ENCODE measurements around the gene CABP4.

Gene CABP4

DNA sequence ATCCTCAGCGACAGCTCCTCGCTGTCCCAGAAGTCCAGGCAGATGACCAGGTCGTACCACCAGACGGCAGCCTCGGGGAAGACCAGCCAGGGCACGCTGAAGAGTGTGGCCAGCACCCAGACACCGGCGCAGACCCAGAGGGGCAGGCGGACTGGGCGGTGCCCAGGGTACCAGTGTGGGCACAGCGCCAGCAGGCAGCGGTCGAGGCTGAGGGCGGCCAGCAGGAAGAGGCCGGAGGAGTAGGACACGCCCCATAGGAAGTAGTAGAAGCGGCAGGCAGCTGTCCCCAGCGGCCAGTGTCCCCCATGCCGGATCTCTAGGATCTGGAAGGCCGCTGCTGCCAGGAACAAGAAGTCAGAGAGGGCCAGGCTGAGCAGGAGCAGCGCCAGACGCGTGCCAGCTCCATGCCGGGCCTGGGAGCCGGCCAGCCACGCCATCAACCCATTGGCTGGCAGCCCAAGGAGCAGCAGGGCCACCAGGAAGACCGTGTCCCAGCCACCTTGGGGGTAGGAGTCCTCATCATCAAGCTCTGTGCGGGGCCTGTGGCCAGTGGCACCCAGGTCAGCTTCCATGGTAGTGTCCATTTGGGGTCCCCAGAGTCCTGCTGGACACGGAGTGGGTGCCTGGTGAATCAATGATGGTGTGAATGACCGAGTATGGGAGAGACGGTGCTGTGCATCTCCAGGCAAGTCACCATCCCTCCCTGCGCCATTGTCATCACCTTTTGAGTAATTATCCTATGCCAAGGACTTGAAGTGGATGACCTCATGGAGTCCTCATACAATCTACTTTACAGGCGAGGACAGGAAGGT, 2.8 kb upstream of the CABP4 start, which contains the start of gene GPR152:
TSS of gene GPR152 (minus strand) at position 589 of the 812 bp plus-strand sequence. CDS start at position 584, 5 bp downstream.
- no peak within 1 kb of the TSS for H3K4me3 ChIP-seq (ENCODE audit: low read length)
- DNase-seq (ENCODE audit: low read depth) = no peak
- TF ChIP-seq, protein P1, sequence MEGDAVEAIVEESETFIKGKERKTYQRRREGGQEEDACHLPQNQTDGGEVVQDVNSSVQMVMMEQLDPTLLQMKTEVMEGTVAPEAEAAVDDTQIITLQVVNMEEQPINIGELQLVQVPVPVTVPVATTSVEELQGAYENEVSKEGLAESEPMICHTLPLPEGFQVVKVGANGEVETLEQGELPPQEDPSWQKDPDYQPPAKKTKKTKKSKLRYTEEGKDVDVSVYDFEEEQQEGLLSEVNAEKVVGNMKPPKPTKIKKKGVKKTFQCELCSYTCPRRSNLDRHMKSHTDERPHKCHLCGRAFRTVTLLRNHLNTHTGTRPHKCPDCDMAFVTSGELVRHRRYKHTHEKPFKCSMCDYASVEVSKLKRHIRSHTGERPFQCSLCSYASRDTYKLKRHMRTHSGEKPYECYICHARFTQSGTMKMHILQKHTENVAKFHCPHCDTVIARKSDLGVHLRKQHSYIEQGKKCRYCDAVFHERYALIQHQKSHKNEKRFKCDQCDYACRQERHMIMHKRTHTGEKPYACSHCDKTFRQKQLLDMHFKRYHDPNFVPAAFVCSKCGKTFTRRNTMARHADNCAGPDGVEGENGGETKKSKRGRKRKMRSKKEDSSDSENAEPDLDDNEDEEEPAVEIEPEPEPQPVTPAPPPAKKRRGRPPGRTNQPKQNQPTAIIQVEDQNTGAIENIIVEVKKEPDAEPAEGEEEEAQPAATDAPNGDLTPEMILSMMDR (conservative IDR thresholded peaks at IDR 0.05; ENCODE audit: low read depth, low read length) = no peak

DNA sequence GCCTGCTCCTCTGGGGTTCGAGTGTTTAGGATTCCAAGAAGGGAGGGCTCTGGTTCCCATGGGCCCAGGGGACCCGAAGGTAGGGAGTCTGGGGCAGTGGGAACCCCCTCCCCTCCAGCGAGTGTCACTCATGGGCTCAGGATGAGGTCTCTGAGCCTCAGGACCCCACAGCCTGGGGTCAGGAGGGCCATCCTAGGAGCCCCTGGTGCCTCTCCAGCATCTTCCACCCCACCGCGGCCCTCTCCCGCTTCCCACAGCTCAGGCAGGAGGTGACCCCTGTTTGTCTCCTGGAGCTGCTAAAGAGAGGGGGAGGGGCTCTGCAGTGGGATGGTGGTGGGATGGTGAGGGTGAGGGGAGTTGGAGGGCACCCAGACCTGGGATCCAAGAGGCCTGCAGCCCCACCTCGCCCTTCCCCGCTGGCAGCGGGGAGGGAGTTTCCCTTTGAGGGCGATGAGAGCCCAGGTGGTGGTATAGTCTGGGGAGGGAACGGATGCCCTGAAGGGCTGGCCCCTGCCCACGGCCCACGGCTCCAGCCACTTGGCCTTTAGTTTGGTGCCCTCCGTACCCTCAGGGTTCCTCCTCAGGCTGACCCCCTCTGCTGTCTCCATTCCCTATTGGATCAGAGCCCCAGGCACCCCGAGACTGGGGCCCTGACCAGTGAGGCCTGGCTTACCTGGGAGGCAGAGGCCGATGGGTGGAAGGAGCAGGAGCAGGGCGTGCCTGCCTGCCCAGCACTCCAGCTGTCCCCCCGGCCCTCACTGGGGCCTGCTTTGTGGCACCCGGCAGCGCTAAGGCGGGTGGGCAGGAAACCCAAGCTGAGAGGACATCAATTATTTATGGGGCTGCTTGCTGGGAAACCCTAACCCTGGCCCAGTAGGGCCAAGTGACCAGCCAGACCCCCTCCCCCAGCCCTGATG, 1.1 kb upstream of the CABP4 start:
- no peak for DNase-seq (ENCODE audit: low read depth)
- TF ChIP-seq, protein P1 (conservative IDR thresholded peaks at IDR 0.05; ENCODE audit: low read depth, low read length) = no peak
- no peak overlapping the region for H3K4me3 ChIP-seq (ENCODE audit: low read length)

DNA sequence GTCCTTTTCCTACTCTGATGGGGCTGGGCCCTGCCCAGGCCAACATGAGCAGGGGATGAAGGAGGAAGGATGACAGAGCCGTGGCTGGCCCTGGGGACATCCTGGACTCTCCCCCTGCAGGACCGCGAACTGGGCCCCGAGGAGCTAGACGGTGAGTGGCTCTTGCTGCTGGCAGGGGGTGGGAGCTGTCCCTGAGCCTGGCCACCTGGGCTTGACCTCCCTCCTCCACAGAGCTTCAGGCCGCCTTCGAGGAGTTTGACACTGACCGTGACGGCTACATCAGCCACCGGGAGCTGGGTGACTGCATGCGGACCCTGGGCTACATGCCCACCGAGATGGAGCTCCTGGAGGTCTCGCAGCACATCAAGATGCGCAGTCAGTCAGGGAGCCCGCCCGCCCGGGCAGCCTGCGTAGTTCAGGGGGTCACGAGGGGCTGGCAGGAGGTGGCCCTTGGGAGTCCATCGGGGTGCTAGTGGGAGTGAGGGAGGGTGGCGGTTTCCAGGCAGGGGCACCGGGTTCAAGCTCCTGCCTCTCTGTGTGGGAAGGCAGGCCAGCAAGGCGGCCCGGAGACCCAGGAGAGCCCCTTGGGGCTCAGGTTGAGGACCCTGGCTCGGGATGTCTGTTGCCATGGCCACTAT, 1.0 kb downstream of the CABP4 start:
- TF ChIP-seq, protein P1 (conservative IDR thresholded peaks at IDR 0.05; ENCODE audit: low read depth, low read length) = no peak
- DNase-seq (ENCODE audit: low read depth) = no peak
- no peak overlapping the region for H3K4me3 ChIP-seq (ENCODE audit: low read length)

DNA sequence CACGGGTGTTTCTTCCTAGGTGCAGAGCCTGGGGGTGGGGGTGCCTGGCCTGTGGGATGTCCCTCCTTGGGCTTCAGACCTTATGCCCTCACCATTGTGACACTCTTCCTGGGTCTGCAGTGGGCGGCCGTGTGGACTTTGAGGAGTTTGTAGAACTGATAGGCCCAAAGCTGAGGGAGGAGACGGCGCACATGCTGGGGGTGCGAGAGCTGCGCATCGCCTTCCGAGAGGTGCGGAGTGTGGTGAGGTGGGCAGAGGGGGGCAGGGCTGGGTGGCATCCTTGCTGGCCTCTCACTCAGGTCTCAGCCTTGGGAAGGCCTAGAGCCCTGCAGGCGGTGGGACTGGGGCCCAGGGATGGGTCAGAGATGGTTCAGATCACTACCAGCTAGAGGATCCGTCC, 2.3 kb downstream of the CABP4 start:
- TF ChIP-seq, protein P1 (conservative IDR thresholded peaks at IDR 0.05; ENCODE audit: low read depth, low read length) = no peak
- DNase-seq (ENCODE audit: low read depth) = no peak
- H3K4me3 ChIP-seq (ENCODE audit: low read length) = no peak overlapping the region

DNA sequence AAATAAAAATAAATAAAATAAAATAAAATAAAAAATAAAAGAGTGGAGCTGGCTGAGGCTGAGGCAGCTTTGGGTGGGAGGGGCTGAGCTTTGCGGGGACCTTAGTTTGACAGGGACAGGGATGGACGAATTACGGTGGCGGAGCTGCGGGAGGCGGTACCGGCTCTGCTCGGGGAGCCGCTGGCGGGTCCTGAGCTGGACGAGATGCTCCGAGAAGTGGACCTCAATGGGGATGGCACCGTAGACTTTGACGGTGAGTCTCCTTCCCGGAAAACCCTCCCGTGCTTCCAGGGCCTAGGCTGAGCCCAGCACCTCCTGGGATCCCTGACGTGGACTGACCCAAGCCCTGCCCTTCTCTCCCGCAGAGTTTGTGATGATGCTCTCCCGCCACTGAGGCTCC, 3.1 kb downstream of the CABP4 start:
- TF ChIP-seq, protein P1 (conservative IDR thresholded peaks at IDR 0.05; ENCODE audit: low read depth, low read length) = no peak

DNA sequence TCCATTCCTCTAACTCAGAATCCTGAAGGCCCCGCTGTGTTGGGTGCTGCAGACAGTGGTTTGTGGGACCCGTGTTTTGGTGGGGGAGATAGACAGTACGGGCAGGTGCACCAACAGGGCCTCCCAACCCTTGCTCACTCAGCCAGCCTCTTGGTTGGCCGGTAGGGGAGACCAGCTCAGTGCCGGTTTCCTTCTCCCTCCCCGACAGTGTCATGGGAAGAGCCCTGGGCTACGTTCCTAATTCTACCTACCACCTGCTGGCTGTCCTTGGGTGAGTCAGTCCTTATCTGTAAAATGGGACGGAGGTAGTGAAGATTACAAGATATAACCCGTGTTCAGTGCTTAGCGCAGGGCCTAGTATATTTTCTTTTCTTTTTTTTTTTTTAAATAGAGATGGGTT, 8.0 kb downstream of the CABP4 start:
- no peak overlapping the region for H3K4me3 ChIP-seq (ENCODE audit: low read length)
- DNase-seq (ENCODE audit: low read depth) = no peak
- TF ChIP-seq, protein P1 (conservative IDR thresholded peaks at IDR 0.05; ENCODE audit: low read depth, low read length) = no peak

More for the DNA sequence above, 3.1 kb downstream of the CABP4 start:
- no peak overlapping the region for H3K4me3 ChIP-seq (ENCODE audit: low read length)
- DNase-seq (ENCODE audit: low read depth) = no peak
